Hepatocyte (in vitro differentiated cells): ENCODE results near the gene UBE3C. TPM values are rescaled to one million over a fixed set of nuclear protein-coding genes. Genes with fewer than 3 reads are reported as not detected.
"Not testable (repeated sequence)": the region's sequence is repeated elsewhere in the genome, so short reads cannot be mapped to it uniquely, and the experiment has no call there.

Source experiments
- DNase-seq: peaks from one replicate; pipeline ENCODE4 v3.0.0-alpha.2; 2016; ENCODE audit warnings: low spot score
- H2AFZ ChIP-seq: fragments of 200-600 bp; sonication (generic); 2 replicates; pipeline ENCODE4 v1.6.0; 2016; ENCODE audit warnings: antibody characterized with exemption, mild to moderate bottlenecking
- H3K27ac ChIP-seq: fragments of 200-600 bp; sonication (generic); 2 replicates; pipeline ENCODE4 v1.5.1; 2016; ENCODE audit warnings: mild to moderate bottlenecking
- H3K27me3 ChIP-seq: fragments of 200-600 bp; sonication (generic); 2 replicates; pipeline ENCODE4 v1.6.1; 2016
- H3K36me3 ChIP-seq: fragments of 200-600 bp; sonication (generic); replicated peaks from 2 replicates; pipeline ENCODE4 v1.5.1; 2016; ENCODE audit warnings: low read depth; ENCODE audit not compliant: insufficient read depth
- H3K4me1 ChIP-seq: fragments of 200-600 bp; sonication (generic); 2 replicates; pipeline ENCODE4 v1.5.1; 2016; ENCODE audit warnings: mild to moderate bottlenecking, moderate library complexity; ENCODE audit not compliant: insufficient read depth
- H3K4me2 ChIP-seq: fragments of 200-600 bp; sonication (generic); 2 replicates; pipeline ENCODE4 v1.6.0; 2016
- H3K4me3 ChIP-seq: fragments of 200-600 bp; sonication (generic); 2 replicates; pipeline ENCODE4 v1.5.1; 2016; ENCODE audit warnings: mild to moderate bottlenecking
- H3K79me2 ChIP-seq: fragments of 200-600 bp; sonication (generic); 2 replicates; pipeline ENCODE4 v1.6.0; 2017; ENCODE audit warnings: mild to moderate bottlenecking
- H3K9me2 ChIP-seq: fragments of 200-600 bp; sonication (generic); replicated peaks from 2 replicates; pipeline ENCODE4 v1.6.0; 2017; ENCODE audit warnings: mild to moderate bottlenecking; ENCODE audit not compliant: insufficient read depth
- H3K9me3 ChIP-seq: fragments of 200-600 bp; sonication (generic); 2 replicates; pipeline ENCODE4 v1.5.1; 2016; ENCODE audit warnings: low read depth, mild to moderate bottlenecking
- H4K20me1 ChIP-seq: fragments of 200-600 bp; sonication (generic); 2 replicates; pipeline ENCODE4 v1.6.0; 2016; ENCODE audit warnings: mild to moderate bottlenecking; ENCODE audit not compliant: insufficient read depth, poor library complexity, severe bottlenecking
- CTCF ChIP-seq: fragments of 200-600 bp; sonication (generic); IDR thresholded peaks from 2 replicates; pipeline ENCODE4 v1.5.1; 2016; ENCODE audit warnings: antibody characterized with exemption, mild to moderate bottlenecking; ENCODE audit not compliant: poor library complexity
- EZH2 ChIP-seq: fragments of 200-600 bp; sonication (generic); IDR thresholded peaks from 2 replicates; pipeline ENCODE4 v1.6.1; 2016; ENCODE audit warnings: antibody characterized with exemption, mild to moderate bottlenecking, borderline replicate concordance
- EZH2phosphoT487 ChIP-seq: fragments of 200-600 bp; sonication (generic); IDR thresholded peaks from one replicate; pipeline ENCODE4 v1.6.1; 2018; ENCODE audit warnings: antibody characterized with exemption, mild to moderate bottlenecking, low read depth, moderate library complexity; ENCODE audit not compliant: unreplicated experiment, severe bottlenecking
- WGBS: methylation state at CpG from one replicate; pipeline ENCODE4 v1.1.6; 2016; ENCODE audit warnings: low lambda C conversion rate; ENCODE audit errors: missing lambda C conversion rate; 5-methylcytosine and 5-hydroxymethylcytosine counted together
- polyA plus RNA-seq: library from polyadenylated mRNA; unstranded; fragments of >200 nt; fragmentation: Nextera tagmentation; extraction: Ambion mirVana; gene quantifications from 2 replicates; pipeline ENCODE4 v1.2.1, GENCODE V29; 2016
- total RNA-seq: library from RNA; depleted of rRNA; stranded (reverse); fragments of >200 nt; gene quantifications from 2 replicates; pipeline ENCODE4 v1.2.3, GENCODE V29; 2014

The UBE3C gene
- total and polyA plus RNA-seq, 2 experiments from 2014 or later = 24.6 to 72.6 TPM

- TF ChIP-seq EZH2phosphoT487 (no peak), CTCF (no peak), EZH2 (no peak)
- H3K4me3 ChIP-seq = no peak overlapping the region
- no peaks in the 10 kb centered on the region for H3K9me3 ChIP-seq
- no peak overlapping the region for H3K27ac ChIP-seq
- H3K36me3 ChIP-seq = no peaks in the 10 kb centered on the region
- 86% methylated on average over 11 of the region's 11 CpGs for WGBS
- H3K27me3 ChIP-seq = no peaks in the 10 kb centered on the region
- no peaks in the 10 kb centered on the region for H3K4me1 ChIP-seq
- no peaks in the 10 kb centered on the region for H3K79me2 ChIP-seq
- H3K9me2 ChIP-seq = no peaks in the 10 kb centered on the region
- no peaks in the 10 kb centered on the region for H4K20me1 ChIP-seq
- DNase-seq = no peak
- H2AFZ ChIP-seq = no peak overlapping the region
- no peak overlapping the region for H3K4me2 ChIP-seq
These were observed 11.8 kb upstream of the UBE3C start for GRCh38 chr7:157126921-157127320.

GRCh38 chr7:157129200-157129599, 9.5 kb upstream of the UBE3C start:
- Histone ChIP-seq H3K4me3 (no peak overlapping the region), H3K27ac (no peak overlapping the region), H3K27me3 (no peaks in the 10 kb centered on the region), H3K4me2 (no peak overlapping the region), H4K20me1 (no peaks in the 10 kb centered on the region), H3K4me1 (no peaks in the 10 kb centered on the region), H3K9me2 (no peaks in the 10 kb centered on the region), H2AFZ (no peak overlapping the region), H3K9me3 (no peaks in the 10 kb centered on the region), H3K36me3 (no peaks in the 10 kb centered on the region), H3K79me2 (no peaks in the 10 kb centered on the region)
- 85% methylated on average over 10 of the region's 10 CpGs for WGBS
- TF ChIP-seq EZH2phosphoT487 (no peak), EZH2 (no peak), CTCF (no peak)
- no peak for DNase-seq

- Histone ChIP-seq H4K20me1 (no peaks in the 10 kb centered on the region), H3K4me3 (no peak overlapping the region), H3K79me2 (no peaks in the 10 kb centered on the region), H3K36me3 (no peaks in the 10 kb centered on the region), H3K4me2 (no peak overlapping the region), H3K9me2 (no peaks in the 10 kb centered on the region), H3K27ac (no peak overlapping the region), H2AFZ (no peak overlapping the region), H3K27me3 (no peaks in the 10 kb centered on the region), H3K4me1 (no peaks in the 10 kb centered on the region), H3K9me3 (no peaks in the 10 kb centered on the region)
- 76% methylated on average over 15 of the region's 15 CpGs for WGBS
- TF ChIP-seq EZH2 = no peak
- no peak for TF ChIP-seq EZH2phosphoT487
- no peak for TF ChIP-seq CTCF
- no peak for DNase-seq
These were observed 8.7 kb upstream of the UBE3C start for GRCh38 chr7:157129907-157130460.

- H3K27me3 ChIP-seq, H3K79me2 ChIP-seq, H2AFZ ChIP-seq, H3K9me3 ChIP-seq, DNase-seq, H3K4me2 ChIP-seq, H4K20me1 ChIP-seq, H3K36me3 ChIP-seq, H3K4me3 ChIP-seq, H3K9me2 ChIP-seq, H3K4me1 ChIP-seq, H3K27ac ChIP-seq: not testable (repeated sequence)
- WGBS = 84% methylated on average over 2 of the region's 2 CpGs
These were observed 7.9 kb upstream of the UBE3C start for GRCh38 chr7:157130849-157131248.
